GM18498 (cell line): ENCODE measurements around the gene ZBTB16.

Experiments
- ATAC-seq: cut with Tn5 transposase; IDR thresholded peaks from one replicate; pipeline ENCODE4 v1.9.1; 2021; ENCODE audit warnings: mild to moderate bottlenecking, moderate library complexity; ENCODE audit not compliant: unreplicated experiment

The ZBTB16 gene

GRCh38 chr11:114180301-114181055 is 121.0 kb downstream of the ZBTB16 start:
- ATAC-seq = no peak

DNA sequence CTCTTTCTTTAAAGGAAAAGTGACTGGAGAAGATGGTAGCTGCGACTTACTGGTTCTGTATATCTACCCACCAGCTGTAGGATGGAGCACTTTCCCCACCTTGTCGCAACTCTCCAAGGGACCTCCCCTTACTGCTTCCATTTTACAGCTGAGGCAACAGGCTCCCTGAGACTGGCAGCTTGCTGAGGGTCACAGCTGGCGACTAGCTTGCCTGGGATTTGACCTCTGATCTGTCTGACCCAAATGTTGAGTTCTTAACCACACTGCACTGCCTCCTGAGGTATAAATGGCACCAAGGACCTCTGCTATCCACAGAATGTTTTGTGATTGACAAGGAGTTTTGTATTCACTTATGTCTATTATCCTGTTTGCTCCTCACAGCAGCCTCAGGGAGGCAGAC is 121.7 kb downstream of the ZBTB16 start:
- ATAC-seq = no peak

DNA sequence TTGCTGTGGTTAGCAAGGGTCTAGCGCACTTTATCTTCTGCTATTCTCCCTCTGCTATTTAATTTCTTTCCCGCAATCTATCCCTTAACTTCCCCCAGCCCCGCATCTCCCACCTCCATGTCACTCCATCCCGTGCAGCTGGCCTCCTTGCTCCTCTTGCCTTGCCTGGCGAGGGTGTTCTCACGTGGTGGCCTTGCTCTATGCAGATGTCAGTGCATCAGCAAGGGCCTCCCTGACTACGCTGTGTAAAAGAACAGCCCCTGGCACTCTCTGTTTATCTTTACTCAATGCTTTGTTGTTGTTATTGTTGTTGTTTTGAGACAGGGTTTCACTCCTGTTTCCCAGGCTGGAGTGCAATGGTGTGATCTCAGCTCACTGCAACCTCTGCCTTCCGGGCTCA is 122.2 kb downstream of the ZBTB16 start:
- ATAC-seq = no peak

GRCh38 chr11:114182471-114183043 is 123.0 kb downstream of the ZBTB16 start:
- ATAC-seq = no peak

- ATAC-seq = no peak
Observed at GRCh38 chr11:114183044-114183511, 123.6 kb downstream of the ZBTB16 start.

DNA sequence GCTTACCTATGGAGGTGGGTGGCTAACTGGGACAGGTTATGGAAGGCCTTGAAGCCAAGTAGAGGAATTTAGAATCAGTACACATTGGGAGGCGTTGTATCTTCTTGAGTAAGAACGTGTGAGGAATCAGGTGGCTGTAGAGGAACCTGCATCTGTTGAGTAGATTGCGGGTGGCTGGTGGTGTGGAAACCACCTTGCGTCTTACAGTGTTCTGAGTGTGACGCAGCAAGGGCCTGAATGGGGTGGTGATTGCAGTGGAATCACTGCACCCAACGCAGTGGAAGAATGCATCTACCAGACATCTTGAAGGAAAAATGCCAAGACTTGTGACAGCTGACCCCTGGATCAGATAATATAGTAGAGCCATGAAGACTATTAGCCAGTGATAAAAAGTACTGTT is 125.9 kb downstream of the ZBTB16 start:
- ATAC-seq = no peak

DNA sequence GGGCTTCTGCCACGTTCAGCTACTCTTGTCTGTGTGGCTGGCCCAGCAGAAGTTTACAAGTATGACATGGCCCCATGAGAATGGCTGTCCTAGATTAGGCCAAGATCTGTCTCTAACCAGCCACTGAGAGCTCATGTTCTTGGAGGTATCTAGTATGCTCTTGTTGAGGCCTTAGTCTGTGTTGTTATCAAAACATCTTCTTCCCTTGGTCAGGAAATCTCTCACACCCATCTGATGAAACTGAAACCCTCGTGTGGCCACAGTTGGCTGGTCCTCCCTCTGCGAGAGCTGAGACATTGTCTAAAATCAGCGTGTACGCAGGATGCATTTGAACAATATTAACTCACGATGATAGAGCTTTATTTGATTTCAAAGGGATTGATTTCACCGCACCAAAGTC is 127.7 kb downstream of the ZBTB16 start:
- ATAC-seq = no peak

- no peak for ATAC-seq
Observed at GRCh38 chr11:114188851-114189570, 129.5 kb downstream of the ZBTB16 start.

DNA sequence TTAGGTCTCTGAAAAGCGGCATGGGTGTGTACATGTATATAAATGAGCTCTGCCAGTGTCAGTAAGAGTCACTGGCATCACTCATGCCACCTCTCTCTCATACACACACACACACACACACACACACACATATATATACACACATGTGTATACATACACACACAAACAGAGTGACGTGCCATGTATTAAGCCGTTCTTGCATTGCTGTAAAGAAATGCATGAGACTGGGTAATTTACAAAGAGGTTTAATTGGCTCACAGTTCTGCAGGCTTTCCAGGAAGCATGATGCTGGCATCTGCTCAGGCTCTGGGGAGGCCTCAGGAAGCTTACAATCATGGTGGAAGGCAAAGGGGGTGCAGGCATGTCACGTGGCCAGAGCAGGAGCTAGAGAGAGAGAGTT is 131.1 kb downstream of the ZBTB16 start:
- no peak for ATAC-seq

- no peak for ATAC-seq
Observed at GRCh38 chr11:114191893-114192292, 132.4 kb downstream of the ZBTB16 start.

- ATAC-seq = no peak
Observed at GRCh38 chr11:114192841-114193389, 133.4 kb downstream of the ZBTB16 start.

GRCh38 chr11:114193730-114194679 is 134.5 kb downstream of the ZBTB16 start:
- no peak for ATAC-seq

DNA sequence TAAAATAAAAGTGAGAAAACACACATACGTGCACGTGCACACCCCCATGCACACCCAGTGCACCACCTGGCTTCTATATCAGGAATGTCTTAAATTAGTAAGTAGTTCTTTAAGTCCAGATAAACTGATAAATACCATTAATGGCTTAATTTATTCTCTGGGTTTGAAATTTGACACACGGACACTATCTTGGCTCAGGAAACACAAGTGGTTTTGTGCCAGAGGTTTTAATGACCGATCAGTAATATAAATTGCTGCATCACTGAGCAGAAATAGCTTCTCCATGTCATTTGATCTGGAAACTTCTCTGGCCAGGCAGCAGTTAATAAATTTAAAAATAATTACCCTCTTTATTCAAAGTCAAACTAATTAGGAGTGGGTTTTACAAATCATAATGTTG is 135.2 kb downstream of the ZBTB16 start:
- ATAC-seq = no peak

GRCh38 chr11:114195151-114195550 is 135.6 kb downstream of the ZBTB16 start:
- ATAC-seq = no peak

DNA sequence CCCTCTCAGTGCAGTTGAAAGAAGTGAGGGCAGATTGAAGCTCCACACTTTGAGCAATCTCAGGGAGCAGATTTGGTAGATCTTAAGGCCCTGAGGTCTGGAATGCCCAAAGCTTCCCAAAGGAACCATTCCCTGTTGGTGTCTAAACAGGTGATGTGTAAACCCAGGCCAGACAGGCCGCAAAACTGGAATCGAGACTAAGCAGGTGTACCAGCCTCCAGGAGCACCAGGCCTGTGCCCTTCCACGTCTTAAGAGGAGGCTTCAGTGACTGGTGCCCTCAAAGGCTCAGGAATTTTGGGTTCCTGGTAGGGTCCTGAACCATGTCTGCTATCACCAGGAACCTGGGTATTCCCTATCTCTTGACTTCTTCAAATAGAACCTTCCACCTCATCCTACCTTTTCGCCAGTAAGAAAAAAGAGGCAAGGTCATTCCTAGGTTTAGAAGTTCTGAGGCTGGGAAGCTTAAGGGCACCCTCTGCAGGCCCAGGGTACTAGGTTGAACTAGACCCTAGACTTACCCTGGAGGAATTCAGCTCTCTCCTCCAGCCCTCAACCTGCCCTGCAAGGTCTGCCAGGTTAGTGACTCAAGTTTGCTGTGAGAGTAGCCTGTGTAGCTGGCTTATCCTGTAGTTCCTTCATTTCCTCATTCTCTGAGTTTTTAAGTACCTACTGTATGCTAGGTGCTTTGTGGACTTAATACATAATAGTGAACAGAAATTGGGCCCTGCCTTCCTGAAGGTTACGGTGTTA is 136.6 kb downstream of the ZBTB16 start:
- ATAC-seq = no peak

DNA sequence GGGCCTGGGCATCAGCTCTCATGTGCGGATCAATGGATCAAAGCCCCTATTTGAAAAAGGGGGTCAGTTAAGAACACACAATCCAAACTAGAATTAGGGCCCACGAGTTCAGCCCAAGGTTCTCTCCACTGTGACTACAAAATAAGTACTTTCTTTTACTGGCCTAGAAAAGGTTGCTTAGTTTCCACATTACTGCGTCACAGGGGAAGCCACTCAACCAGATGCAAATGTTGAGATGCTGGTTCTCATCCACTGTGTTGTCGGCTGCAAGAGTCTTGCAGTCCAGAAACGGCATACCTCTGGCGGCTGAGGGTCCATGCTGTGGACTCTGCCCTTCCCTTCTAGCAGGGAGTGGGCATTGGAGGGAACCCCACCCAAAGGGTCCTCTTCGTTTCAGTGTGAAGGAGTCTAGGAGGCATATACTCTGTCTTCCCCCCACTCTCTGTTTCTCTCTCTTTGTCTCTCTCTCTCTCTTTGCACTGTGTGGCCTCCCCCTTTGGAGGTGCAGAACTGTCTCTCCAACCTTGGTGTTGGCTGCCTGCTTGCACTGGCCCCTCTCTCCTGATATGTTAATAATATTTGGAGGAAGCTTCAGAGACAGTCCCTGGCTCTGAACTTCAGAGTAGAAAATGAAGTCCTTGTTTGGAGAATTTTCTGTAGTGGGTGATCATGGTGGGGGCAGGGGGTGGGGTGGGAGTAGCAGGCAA is 137.6 kb downstream of the ZBTB16 start:
- ATAC-seq = no peak

DNA sequence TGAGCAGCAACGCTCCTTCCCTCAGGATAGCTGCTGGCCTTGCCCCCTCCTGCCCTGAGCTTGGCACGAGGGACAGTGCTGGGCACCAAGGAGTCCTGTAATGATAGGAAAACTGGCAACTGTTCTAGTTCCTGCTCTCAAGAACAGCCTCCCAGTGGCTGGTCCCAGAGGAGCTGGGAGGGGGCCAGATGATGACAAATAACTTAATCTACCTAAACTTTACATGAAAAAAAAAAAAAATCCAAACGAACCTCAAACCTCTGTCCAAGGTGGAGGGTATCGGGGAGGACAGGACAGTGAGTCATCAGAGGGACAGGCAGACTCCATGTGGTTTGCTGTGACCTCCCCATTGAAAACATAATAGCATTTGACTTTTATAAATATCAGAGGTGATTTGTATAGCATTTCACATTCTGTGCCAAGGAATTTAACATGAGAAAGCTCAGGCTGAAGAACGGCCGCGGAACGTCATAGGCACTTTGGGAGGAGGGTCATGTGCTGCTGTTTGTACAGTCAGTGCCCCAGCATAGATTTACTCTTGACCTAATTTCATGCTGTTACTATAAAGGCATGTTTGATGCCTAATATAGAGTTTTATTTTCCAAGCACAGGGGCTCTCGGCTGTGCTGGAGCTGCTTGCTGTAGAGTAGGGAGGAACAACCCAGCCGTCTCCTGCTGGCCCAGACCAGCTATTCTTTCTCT is 138.4 kb downstream of the ZBTB16 start:
- no peak for ATAC-seq

DNA sequence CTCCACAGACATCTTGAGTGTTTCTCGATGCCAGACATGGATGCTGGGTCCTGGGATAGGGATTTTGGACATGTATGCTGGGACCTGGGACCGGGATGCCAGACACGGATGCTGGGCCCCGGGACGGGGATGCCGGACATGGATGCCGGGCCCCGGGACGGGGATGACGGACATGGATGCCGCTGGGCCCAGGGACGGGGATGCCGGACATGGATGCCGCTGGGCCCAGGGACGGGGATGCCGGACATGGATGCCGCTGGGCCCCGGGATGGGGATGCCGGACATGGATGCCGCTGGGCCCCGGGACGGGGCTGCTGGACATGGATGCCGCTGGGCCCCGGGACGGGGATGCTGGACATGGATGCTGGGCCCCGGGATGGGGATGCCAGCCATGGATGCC is 139.5 kb downstream of the ZBTB16 start:
- no peak for ATAC-seq
